ENCODE measurements around the gene TCOF1.

The TCOF1 gene

DNA sequence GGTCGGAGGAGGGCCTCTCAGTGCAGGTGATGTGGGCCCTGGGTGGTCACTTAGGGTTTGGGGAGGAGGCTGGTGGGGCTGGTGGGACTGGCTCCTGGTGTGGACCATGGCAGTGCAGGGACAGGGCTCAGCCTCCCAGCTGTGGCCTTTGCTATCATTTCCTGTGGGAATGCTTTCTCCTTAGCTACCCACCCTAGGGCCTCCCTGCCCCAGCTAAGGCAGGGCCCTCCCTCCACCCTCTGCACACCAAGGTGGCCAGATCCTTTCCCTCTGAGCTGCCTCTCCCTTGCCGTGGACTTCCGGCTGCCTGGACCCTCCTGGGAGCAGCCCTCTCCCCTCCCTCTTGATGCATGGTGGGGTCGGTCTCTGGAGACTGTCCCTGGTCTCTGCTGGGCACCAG lies 32.1 kb upstream of the TCOF1 start:
- TF ChIP-seq, protein P1, sequence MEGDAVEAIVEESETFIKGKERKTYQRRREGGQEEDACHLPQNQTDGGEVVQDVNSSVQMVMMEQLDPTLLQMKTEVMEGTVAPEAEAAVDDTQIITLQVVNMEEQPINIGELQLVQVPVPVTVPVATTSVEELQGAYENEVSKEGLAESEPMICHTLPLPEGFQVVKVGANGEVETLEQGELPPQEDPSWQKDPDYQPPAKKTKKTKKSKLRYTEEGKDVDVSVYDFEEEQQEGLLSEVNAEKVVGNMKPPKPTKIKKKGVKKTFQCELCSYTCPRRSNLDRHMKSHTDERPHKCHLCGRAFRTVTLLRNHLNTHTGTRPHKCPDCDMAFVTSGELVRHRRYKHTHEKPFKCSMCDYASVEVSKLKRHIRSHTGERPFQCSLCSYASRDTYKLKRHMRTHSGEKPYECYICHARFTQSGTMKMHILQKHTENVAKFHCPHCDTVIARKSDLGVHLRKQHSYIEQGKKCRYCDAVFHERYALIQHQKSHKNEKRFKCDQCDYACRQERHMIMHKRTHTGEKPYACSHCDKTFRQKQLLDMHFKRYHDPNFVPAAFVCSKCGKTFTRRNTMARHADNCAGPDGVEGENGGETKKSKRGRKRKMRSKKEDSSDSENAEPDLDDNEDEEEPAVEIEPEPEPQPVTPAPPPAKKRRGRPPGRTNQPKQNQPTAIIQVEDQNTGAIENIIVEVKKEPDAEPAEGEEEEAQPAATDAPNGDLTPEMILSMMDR (IDR thresholded peaks at IDR 0.05; ENCODE audit: low read depth, low read length) = no peak
- no peak for DNase-seq (ENCODE audit: extremely low read depth, low read depth)

DNA sequence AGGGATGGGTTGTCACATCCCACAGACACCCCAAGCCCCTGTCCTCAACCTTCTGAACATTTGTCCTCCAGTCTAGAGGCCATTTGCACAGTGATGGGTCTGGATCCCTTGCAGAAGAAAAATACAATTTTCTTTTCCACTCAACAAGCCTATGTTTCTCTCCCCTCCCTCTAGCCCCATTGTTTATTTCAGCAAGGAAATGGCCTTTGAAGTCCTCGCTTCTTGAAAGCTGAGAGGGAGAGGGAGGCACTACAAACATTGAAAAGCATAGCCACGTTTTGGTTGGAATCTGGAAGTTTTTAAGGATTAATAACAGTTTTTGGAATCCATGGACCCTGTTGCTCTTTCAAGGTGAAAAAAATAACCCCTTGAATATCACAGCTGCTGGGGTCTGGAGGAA lies 30.8 kb upstream of the TCOF1 start:
- no peak for DNase-seq (ENCODE audit: extremely low read depth, low read depth)
- TF ChIP-seq, protein P1 (IDR thresholded peaks at IDR 0.05; ENCODE audit: low read depth, low read length) = no peak

DNA sequence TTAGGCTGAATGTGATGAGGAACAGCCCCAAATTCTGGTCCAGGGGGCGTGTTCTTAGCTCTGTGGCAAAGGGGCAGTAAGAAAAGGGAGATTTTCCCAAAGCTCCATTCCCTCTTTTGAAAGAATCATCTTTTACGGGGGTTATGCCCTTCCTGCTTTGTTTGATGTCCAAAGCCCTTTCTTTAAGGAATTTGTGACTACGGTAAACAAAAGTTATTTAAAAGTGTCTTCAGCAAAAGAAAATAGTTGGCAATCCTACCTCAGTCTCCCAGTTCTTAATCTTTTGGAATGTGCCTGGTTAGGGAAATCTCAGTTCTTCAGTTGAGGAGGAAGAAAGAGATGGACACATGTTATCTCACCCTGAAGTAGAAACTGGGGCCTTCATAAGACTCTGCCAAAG lies 30.4 kb upstream of the TCOF1 start:
- no peak for DNase-seq (ENCODE audit: extremely low read depth, low read depth)
- TF ChIP-seq, protein P1 (IDR thresholded peaks at IDR 0.05; ENCODE audit: low read depth, low read length) = no peak

DNA sequence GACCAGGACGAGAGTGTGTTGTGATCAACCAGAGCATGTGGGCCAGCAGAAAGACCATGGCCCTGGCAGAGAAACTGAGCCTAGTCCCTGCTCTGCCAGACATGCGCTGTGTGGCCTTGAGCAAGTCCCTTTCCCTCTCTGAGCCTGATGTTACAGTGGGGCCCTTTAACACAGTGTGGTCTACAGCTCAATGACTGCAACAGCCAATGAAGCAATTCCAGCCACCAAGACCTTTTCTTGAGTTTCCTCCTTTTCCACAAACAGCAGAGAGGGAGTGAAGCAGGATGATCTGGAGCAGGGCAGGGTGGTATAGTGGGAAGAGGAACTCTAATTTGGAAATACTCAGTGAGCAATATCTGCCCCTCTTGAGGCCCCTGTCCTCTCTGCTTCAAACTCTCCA lies 29.0 kb upstream of the TCOF1 start:
- DNase-seq (ENCODE audit: extremely low read depth, low read depth) = no peak
- TF ChIP-seq, protein P1 (IDR thresholded peaks at IDR 0.05; ENCODE audit: low read depth, low read length) = no peak

DNA sequence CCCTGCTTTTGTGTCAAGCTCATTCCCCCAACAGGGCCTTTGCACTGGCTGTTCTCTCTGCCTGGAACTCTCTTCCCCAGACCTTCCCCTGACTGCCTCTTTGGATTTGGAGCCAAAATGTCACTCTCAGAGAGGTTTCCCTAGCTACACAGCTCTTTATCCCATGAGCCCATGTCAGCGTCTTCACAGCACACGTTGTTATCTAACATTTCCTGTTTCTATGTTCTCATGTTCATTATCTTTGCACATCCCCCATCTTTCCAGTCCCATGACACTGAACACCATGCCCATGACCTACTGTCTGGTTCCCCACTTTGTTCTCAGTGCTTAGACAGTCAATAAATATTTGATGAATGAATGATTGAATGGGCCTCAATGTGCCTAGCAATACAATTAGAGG lies 28.5 kb upstream of the TCOF1 start:
- TF ChIP-seq, protein P1 (IDR thresholded peaks at IDR 0.05; ENCODE audit: low read depth, low read length) = no peak
- DNase-seq (ENCODE audit: extremely low read depth, low read depth) = no peak

DNA sequence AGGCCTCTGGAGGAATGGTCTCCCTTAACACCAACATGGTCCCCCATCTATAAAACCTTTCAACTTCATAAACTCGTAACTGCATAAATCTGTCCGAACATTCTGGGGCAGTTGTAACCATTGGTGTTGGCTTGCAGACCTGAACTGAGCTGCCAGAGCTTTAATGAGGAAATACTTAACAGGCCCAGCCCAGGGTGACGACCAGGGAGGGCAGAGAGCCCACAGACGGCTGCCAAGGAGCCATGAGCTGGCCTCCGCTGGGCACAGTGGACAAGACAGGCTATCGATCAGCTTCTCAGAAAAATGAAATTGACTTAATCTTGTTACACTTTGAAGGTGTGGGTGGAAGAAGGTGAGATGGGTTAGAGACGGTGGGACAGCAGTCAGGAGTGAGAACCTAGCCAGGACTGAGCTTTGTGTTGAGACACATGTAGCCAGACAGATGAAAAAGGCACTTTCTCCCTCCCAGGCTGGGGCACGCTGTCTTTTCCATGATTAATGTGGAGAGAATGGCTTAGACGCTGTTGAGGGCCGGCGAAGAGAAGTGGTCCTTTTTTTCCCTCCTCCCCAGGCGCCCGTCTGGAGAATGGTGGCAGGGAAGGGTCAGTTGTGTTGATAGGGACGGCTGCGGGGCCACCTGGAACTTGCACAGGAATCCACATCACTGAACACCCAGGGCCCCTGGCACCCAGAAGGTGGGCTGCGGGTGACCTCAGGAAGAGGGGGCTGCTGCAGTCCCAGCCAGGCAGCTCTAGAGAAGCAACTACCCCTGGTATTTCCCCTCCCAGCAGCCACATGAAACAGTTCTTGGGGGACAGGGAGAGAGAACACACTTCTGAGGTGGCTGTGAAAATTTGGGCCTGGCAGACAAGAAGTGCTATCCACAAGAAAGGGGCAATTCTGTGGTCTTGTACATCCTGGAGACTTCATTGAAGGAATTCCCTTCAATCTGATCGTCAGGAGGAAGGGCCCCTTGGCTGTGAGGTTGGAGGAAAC lies 27.3 kb upstream of the TCOF1 start:
- TF ChIP-seq, protein P1 (IDR thresholded peaks at IDR 0.05; ENCODE audit: low read depth, low read length) = no peak
- DNase-seq (ENCODE audit: extremely low read depth, low read depth) = no peak

DNA sequence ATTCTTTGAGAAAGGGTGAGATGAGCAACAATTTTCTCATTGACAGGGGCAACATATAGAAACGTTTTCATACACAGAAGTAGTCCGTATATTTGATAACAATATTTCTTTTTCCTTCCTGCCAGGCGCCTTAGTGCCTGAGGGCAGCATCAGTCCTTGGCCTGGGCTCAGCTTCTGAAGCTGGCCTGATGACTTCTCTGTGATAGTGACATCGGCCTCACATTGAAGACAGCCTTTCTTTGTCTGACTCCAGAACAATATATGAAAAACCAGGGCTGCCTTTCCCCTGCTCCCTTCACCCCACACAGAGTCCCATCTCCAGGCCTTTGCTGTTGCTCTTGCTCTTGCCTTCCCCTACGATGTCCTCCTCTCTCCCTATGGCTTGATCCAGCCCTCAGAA lies 24.1 kb upstream of the TCOF1 start:
- TF ChIP-seq, protein P1 (IDR thresholded peaks at IDR 0.05; ENCODE audit: low read depth, low read length) = no peak
- no peak for DNase-seq (ENCODE audit: extremely low read depth, low read depth)

All from AG09319 (cell line).